Endothelial cell of umbilical vein (primary cell): ENCODE results near the gene STAT5A. TPM values are rescaled to one million over a fixed set of nuclear protein-coding genes. Genes with fewer than 3 reads are reported as not detected.

Experiments
- BruUV-seq: library from RNA; stranded (reverse); fragments of 400-500 nt; replicated peaks from 2 replicates; lab custom pipeline; 2021; lab: Mats Ljungman, UMichigan
- CTCF ChIA-PET: fragments of 300-600, 350-600 bp; sonication (Branson Sonifier 250); formaldehyde crosslinking; loops from one replicate; lab custom pipeline; 2021; ENCODE audit warnings: antibody characterized with exemption, inconsistent platforms; lab: Charles Lee
- POLR2A ChIA-PET: fragments of 300-600, 350-600 bp; sonication (Branson Sonifier 250); formaldehyde crosslinking; loops from one replicate; lab custom pipeline; 2021; ENCODE audit warnings: antibody characterized with exemption, inconsistent platforms; lab: Charles Lee
- DNase-seq: peaks from one replicate; pipeline ENCODE4 v3.0.0-alpha.2; 2011; ENCODE audit warnings: low read depth, low spot score
- FAIRE-seq: peaks from 2 replicates; lab custom pipeline; 2011; peaks lifted over from hg19 to GRCh38; lab: Jason Lieb, UNC
- H2AFZ ChIP-seq: 2 replicates; pipeline ENCODE4 v1.6.0; 2012; ENCODE audit warnings: low read depth, low read length, control low read depth, inconsistent platforms
- H3K27ac ChIP-seq: 2 replicates; pipeline ENCODE4 v1.5.1; 2011; ENCODE audit warnings: low read depth, mild to moderate bottlenecking, control low read depth, low read length, moderate library complexity; ENCODE audit not compliant: insufficient read depth
- H3K27me3 ChIP-seq, 2 experiments: 2 replicates each; pipeline versions ENCODE4 v1.6.0 to v1.6.1; 2011; ENCODE audit warnings: low read length in 2 of 2, mixed read lengths in 1 of 2; ENCODE audit not compliant: control insufficient read depth in 2 of 2, insufficient read depth in 2 of 2
- H3K36me3 ChIP-seq, 2 experiments: 2 replicates in 1 of 2; 3 replicates in 1 of 2; pipeline ENCODE4 v1.5.1; 2011; ENCODE audit warnings: low read length in 2 of 2, mild to moderate bottlenecking in 1 of 2, moderate library complexity in 1 of 2; ENCODE audit not compliant: control insufficient read depth in 2 of 2, insufficient read depth in 2 of 2; ENCODE audit errors: extremely low read depth in 1 of 2
- H3K4me1 ChIP-seq: 3 replicates; pipeline ENCODE4 v1.5.1; 2011; ENCODE audit warnings: mild to moderate bottlenecking, low read length; ENCODE audit not compliant: control insufficient read depth, insufficient read depth; ENCODE audit errors: extremely low read depth
- H3K4me2 ChIP-seq: 2 replicates; pipeline ENCODE4 v1.6.1; 2011; ENCODE audit warnings: low read length, control low read depth, mixed read lengths; ENCODE audit not compliant: insufficient read depth
- H3K4me3 ChIP-seq, 3 experiments: fragments of 200-600 bp in 1 of 3; sonication (generic), shearing (Covaris generic) in 1 of 3; replicated peaks in 1 of 3; 2 replicates each; pipeline ENCODE4 v1.5.1; 2011 to 2016; ENCODE audit warnings: control low read depth in 3 of 3, low read length in 3 of 3, mild to moderate bottlenecking in 2 of 3, inconsistent platforms in 1 of 3, low read depth in 1 of 3, moderate library complexity in 1 of 3; ENCODE audit not compliant: insufficient read depth in 1 of 3
- H3K79me2 ChIP-seq: 2 replicates; pipeline ENCODE4 v1.6.0; 2012; ENCODE audit warnings: low read length, inconsistent platforms; ENCODE audit not compliant: control insufficient read depth, insufficient read depth
- H3K9ac ChIP-seq: replicated peaks from 2 replicates; pipeline ENCODE3; 2011; ENCODE audit warnings: low read length, control low read depth; ENCODE audit not compliant: insufficient read depth; ENCODE audit errors: extremely low read depth
- H3K9me1 ChIP-seq: replicated peaks from 3 replicates; pipeline ENCODE4 v1.6.0; 2011; ENCODE audit warnings: mild to moderate bottlenecking, low read length; ENCODE audit not compliant: control insufficient read depth, insufficient read depth; ENCODE audit errors: extremely low read depth
- H3K9me3 ChIP-seq: replicated peaks from 2 replicates; pipeline ENCODE4 v1.5.1; 2012; ENCODE audit warnings: low read length, inconsistent platforms; ENCODE audit not compliant: control insufficient read depth, insufficient read depth
- H4K20me1 ChIP-seq: replicated peaks from 2 replicates; pipeline ENCODE3; 2011; ENCODE audit warnings: mild to moderate bottlenecking, low read length; ENCODE audit not compliant: control insufficient read depth, insufficient read depth; ENCODE audit errors: extremely low read depth
- CTCF ChIP-seq, 2 donors: IDR thresholded peaks; 1 replicate in 1 of 2; 2 replicates in 1 of 2; pipeline ENCODE4 v1.5.1; 2011; ENCODE audit warnings: low read length in 2 of 2, mild to moderate bottlenecking in 2 of 2, moderate library complexity in 2 of 2, control low read depth in 1 of 2, inconsistent platforms in 1 of 2, low read depth in 1 of 2; ENCODE audit not compliant: insufficient read depth in 1 of 2; ENCODE audit errors: extremely low read depth in 1 of 2
- EZH2 ChIP-seq: IDR thresholded peaks from 2 replicates; pipeline ENCODE4 v1.6.1; 2012; ENCODE audit warnings: borderline replicate concordance, low read depth, mild to moderate bottlenecking, moderate library complexity, low read length, inconsistent platforms; ENCODE audit not compliant: severe bottlenecking
- FOS ChIP-seq: IDR thresholded peaks from 2 replicates; pipeline ENCODE4 v1.6.1; 2011; ENCODE audit warnings: mild to moderate bottlenecking, low read length, moderate library complexity, borderline replicate concordance; ENCODE audit not compliant: insufficient read depth
- GATA2 ChIP-seq: IDR thresholded peaks from 2 replicates; pipeline ENCODE4 v1.7.0; 2011; ENCODE audit warnings: low read depth, mild to moderate bottlenecking, moderate library complexity, mixed read lengths, low read length; ENCODE audit not compliant: insufficient read length, insufficient read depth
- JUN ChIP-seq: IDR thresholded peaks from 2 replicates; pipeline ENCODE4 v1.6.1; 2011; ENCODE audit warnings: borderline replicate concordance, low read depth; ENCODE audit not compliant: insufficient read length, insufficient read depth
- MAX ChIP-seq: IDR thresholded peaks from 2 replicates; pipeline ENCODE4 v1.6.1; 2011; ENCODE audit not compliant: insufficient read depth, insufficient read length
- MYC ChIP-seq: IDR thresholded peaks from one replicate; pipeline ENCODE4 v1.6.1; 2011; ENCODE audit warnings: mild to moderate bottlenecking, low read depth, low read length
- POLR2A ChIP-seq: IDR thresholded peaks from 2 replicates; pipeline ENCODE4 v1.6.1; 2012; ENCODE audit warnings: low read depth, mild to moderate bottlenecking, control low read depth, low read length
- POLR2AphosphoS5 ChIP-seq: IDR thresholded peaks from 2 replicates; pipeline ENCODE4 v1.6.1; 2012; ENCODE audit warnings: low read depth, mild to moderate bottlenecking, control low read depth, low read length, moderate library complexity; ENCODE audit not compliant: insufficient read depth
- dilution Hi-C: fragments of 300-500 bp; cut with MboI; formaldehyde crosslinking; loops from one replicate; pipeline ENCODE4 v1.15.0; 2019; ENCODE audit warnings: low sequenced_read_pairs; ENCODE audit not compliant: extremely low pct_ligation_motif_present
- intact Hi-C: fragments of 100-400 bp; cut with micrococcal nuclease; formaldehyde crosslinking; loops from one replicate; pipeline ENCODE4 v1.10.0; 2022
- polyA plus RNA-seq, 4 experiments: library from polyadenylated mRNA; depleted of rRNA in 3 of 4; stranded (reverse) in 3 of 4; unstranded in 1 of 4; fragments of >200 nt; gene quantifications; 2 replicates each; pipeline versions ENCODE4 v1.2.1 to v1.2.3, GENCODE V29; 2011 to 2012; ENCODE audit warnings: missing spikeins in 1 of 4
- total RNA-seq: library from RNA; stranded (reverse); gene quantifications from 2 replicates; pipeline ENCODE4 v1.2.3, GENCODE V29; 2021

The STAT5A gene
- total and polyA plus RNA-seq, 2 donors (not counting 3 experiments of a cell fraction or from before 2014, with no cell fraction given) = 18.0 to 23.4 TPM

- H3K9me1 ChIP-seq = no peaks in the 10 kb centered on the region
- peaks cover 5% of the 10 kb centered on the region for H3K79me2 ChIP-seq
- H3K4me2 ChIP-seq = no peak overlapping the region
- no peak for TF ChIP-seq JUN
- TF ChIP-seq GATA2 = no peak
- TF ChIP-seq EZH2 = no peak
- no peak overlapping the region for H3K9ac ChIP-seq
- peaks cover 35% of the 10 kb centered on the region for H3K4me1 ChIP-seq
- DNase-seq (no peak), FAIRE-seq (peak; percentile 62)
- intact Hi-C loops (loop anchor here (5.0 kb wide), 1 partner anchor 354 kb away; the partner anchor contains the start of gene PLEKHH3), dilution Hi-C loops (no loop called here)
- no peak overlapping the region for H3K27ac ChIP-seq
- no peaks in the 10 kb centered on the region for H3K9me3 ChIP-seq
- ChIA-PET CTCF (interaction anchor here (0.9 to 15.7 kb wide), 10 partner anchors 11 to 203 kb away, joined by 3 to 190 read pairs (median 10); no protein-coding TSS in a partner anchor), POLR2A (no interaction called here)
- H3K4me3 ChIP-seq = no peak overlapping the region
- H2AFZ ChIP-seq = no peak overlapping the region
- no peaks in the 10 kb centered on the region for H4K20me1 ChIP-seq
- peaks cover 19 to 31% of the 10 kb centered on the region in 2 experiments for H3K36me3 ChIP-seq
- BruUV-seq = no TSS peak
- H3K27me3 ChIP-seq = no peaks in the 10 kb centered on the region
Observed at GRCh38 chr17:42323268-42323773, 35.0 kb downstream of the STAT5A start.

- ChIA-PET POLR2A (interaction anchor here (0.7 kb wide), 1 partner anchor 98 kb away, joined by 3 read pairs; the partner anchor contains the start of gene CAVIN1), CTCF (interaction anchor here (0.7 to 15.7 kb wide), 7 partner anchors 74 to 201 kb away, joined by 3 to 190 read pairs (median 11); no protein-coding TSS in a partner anchor)
- peak overlapping the region; percentile 1 for H3K27ac ChIP-seq
- H3K4me3 ChIP-seq = no peak overlapping the region
- FAIRE-seq (peak; percentile 66), DNase-seq (peak; percentile 35)
- dilution Hi-C loops = loop anchor here (25.0 kb wide), 1 partner anchor 187 kb away; no protein-coding TSS in a partner anchor
- no peak overlapping the region for H2AFZ ChIP-seq
- H3K4me2 ChIP-seq = no peak overlapping the region
- H3K9ac ChIP-seq = no peak overlapping the region
- H4K20me1 ChIP-seq = no peaks in the 10 kb centered on the region
- H3K4me1 ChIP-seq = peaks cover 35% of the 10 kb centered on the region
- no TSS peak for BruUV-seq
- H3K9me3 ChIP-seq = no peaks in the 10 kb centered on the region
- H3K27me3 ChIP-seq = no peaks in the 10 kb centered on the region
- TF ChIP-seq EZH2 = no peak
- TF ChIP-seq JUN = no peak
- no peak for TF ChIP-seq FOS
- no peak for TF ChIP-seq POLR2AphosphoS5
- TF ChIP-seq MAX = no peak
- no peak for TF ChIP-seq GATA2
- TF ChIP-seq MYC = no peak
- no peak for TF ChIP-seq CTCF (IDR thresholded peaks at IDR 0.05; ENCODE audit: extremely low read depth in 1 of 2, insufficient read depth in 1 of 2, low read depth in 1 of 2, low read length in 2 of 2)
- TF ChIP-seq POLR2A = no peak
- peaks cover 17 to 31% of the 10 kb centered on the region in 2 experiments for H3K36me3 ChIP-seq
- intact Hi-C loops = no loop called here
- peaks cover 2% of the 10 kb centered on the region for H3K79me2 ChIP-seq
- no peaks in the 10 kb centered on the region for H3K9me1 ChIP-seq
Observed at GRCh38 chr17:42325026-42325425, 36.7 kb downstream of the STAT5A start.
